Measurements from ENCODE around the gene GAN. TPM values are rescaled to one million over a fixed set of nuclear protein-coding genes. Genes with fewer than 3 reads are reported as not detected.

Gene GAN
- total and polyA plus RNA-seq, 2 donors (not counting 1 experiment from before 2014, with no cell fraction given), result 0.79 to 6.9 TPM

DNA sequence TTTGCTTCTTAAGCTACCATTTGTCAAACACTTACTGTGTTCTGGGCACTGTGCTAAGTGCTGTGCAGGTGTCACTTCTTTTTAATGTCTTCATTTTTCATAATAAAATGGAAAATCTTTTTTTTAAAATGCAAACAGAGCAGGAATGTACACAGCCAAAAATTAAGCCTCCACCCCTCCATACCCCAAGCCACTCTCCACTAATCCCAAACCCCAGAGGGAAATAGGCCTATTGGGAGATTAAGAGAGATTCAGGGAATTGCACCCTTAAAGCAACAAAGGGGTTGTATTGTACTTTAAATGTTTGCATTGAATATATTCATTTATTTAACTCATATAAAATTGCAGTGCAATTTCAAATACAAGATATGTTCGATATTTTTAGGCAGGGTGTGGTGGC lies 28.6 kb upstream of the GAN start:
- no peak overlapping the region for H3K27ac Mint-ChIP-seq
- WGBS (ENCODE audit: insufficient coverage), result no CpG with 5 or more reads among the region's 1 CpG
- ChIA-PET CTCF (interaction anchor here (1.5 kb wide), 1 partner anchor 82 kb away, joined by 5 read pairs; no protein-coding TSS in a partner anchor), POLR2A (no interaction called here)
- H3K27ac ChIP-seq (ENCODE audit: low read length in 2 of 2), result no peak overlapping the region
- no peaks in the 10 kb centered on the region for H3K9me3 ChIP-seq (ENCODE audit: control extremely low read depth in 1 of 3, control insufficient read depth in 2 of 3, insufficient read depth in 1 of 3, low read length in 2 of 3)
- no peak overlapping the region for H2AFZ ChIP-seq (ENCODE audit: insufficient read depth, low read depth, low read length, poor library complexity, severe bottlenecking)
- no peak overlapping the region for H3K4me3 ChIP-seq (ENCODE audit: control extremely low read depth in 1 of 5, extremely low read depth in 1 of 5, insufficient read depth in 1 of 5, low read depth in 2 of 5, low read length in 4 of 5)
- H3K79me2 ChIP-seq (ENCODE audit: control insufficient read depth, insufficient read depth, low read length), result no peaks in the 10 kb centered on the region
- intact Hi-C loops (cut with micrococcal nuclease), result no loop called here
- TF ChIP-seq EZH2 (IDR thresholded peaks at IDR 0.05; ENCODE audit: borderline replicate concordance, insufficient read depth, low read depth, low read length, poor library complexity, severe bottlenecking), result no peak
- TF ChIP-seq, protein P1, sequence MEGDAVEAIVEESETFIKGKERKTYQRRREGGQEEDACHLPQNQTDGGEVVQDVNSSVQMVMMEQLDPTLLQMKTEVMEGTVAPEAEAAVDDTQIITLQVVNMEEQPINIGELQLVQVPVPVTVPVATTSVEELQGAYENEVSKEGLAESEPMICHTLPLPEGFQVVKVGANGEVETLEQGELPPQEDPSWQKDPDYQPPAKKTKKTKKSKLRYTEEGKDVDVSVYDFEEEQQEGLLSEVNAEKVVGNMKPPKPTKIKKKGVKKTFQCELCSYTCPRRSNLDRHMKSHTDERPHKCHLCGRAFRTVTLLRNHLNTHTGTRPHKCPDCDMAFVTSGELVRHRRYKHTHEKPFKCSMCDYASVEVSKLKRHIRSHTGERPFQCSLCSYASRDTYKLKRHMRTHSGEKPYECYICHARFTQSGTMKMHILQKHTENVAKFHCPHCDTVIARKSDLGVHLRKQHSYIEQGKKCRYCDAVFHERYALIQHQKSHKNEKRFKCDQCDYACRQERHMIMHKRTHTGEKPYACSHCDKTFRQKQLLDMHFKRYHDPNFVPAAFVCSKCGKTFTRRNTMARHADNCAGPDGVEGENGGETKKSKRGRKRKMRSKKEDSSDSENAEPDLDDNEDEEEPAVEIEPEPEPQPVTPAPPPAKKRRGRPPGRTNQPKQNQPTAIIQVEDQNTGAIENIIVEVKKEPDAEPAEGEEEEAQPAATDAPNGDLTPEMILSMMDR (IDR thresholded peaks at IDR 0.05), result no peak
- no peaks in the 10 kb centered on the region for H3K27me3 ChIP-seq (replicated peaks in 1 of 4; ENCODE audit: control extremely low read depth in 1 of 4, control insufficient read depth in 3 of 4, insufficient read depth in 4 of 4, low read length in 3 of 4)
- H3K36me3 ChIP-seq (replicated peaks in 1 of 2; ENCODE audit: control extremely low read depth in 1 of 2, control insufficient read depth in 1 of 2, extremely low read depth in 1 of 2, insufficient read depth in 2 of 2, low read length in 1 of 2), result no peaks in the 10 kb centered on the region
- H3K9me3 Mint-ChIP-seq (ENCODE audit: insufficient read depth), result no peaks in the 10 kb centered on the region
- H4K20me1 ChIP-seq (ENCODE audit: control insufficient read depth, insufficient read depth, low read length, poor library complexity, severe bottlenecking), result no peaks in the 10 kb centered on the region
- no peak overlapping the region for H3K4me3 Mint-ChIP-seq
- no peak overlapping the region for H3K4me2 ChIP-seq (replicated peaks; ENCODE audit: low read depth, low read length, poor library complexity, severe bottlenecking)
- ATAC-seq (ENCODE audit: low read depth) (no peak), DNase-seq (no peak)
- H3K9ac ChIP-seq (ENCODE audit: low read length), result no peak overlapping the region
- H3K4me1 Mint-ChIP-seq, result no peaks in the 10 kb centered on the region
- no peaks in the 10 kb centered on the region for H3K4me1 ChIP-seq (ENCODE audit: control insufficient read depth in 2 of 2, insufficient read depth in 2 of 2, low read length in 2 of 2)
- peaks cover 4% of the 10 kb centered on the region for H3K27me3 Mint-ChIP-seq

DNA sequence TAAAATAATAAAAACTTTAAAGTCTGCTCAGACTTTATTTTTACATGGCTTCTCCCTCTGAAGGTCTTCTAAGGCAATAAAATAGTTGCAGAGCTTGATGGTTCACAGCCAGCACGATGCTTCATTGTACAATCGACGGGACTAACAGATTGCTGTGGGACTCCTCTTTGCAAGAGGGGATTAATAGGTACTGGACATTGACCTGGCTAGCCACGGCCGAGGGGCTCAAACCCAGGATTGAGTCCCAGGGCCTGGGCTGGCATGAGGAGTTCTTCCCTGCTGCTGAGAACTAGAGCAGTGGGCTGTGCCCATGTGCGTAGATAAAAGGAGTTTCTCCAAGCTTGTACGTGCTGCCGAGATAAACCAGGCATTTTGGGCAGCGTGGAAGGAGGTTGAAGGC lies 23.6 kb upstream of the GAN start:
- H3K4me1 ChIP-seq (ENCODE audit: control insufficient read depth in 2 of 2, insufficient read depth in 2 of 2, low read length in 2 of 2), result no peaks in the 10 kb centered on the region
- ChIA-PET POLR2A (no interaction called here), CTCF (no interaction called here)
- ATAC-seq (ENCODE audit: low read depth) (no peak), DNase-seq (no peak)
- Mint-ChIP-seq H3K27ac (no peak overlapping the region), H3K4me1 (no peaks in the 10 kb centered on the region), H3K9me3 (ENCODE audit: insufficient read depth) (no peaks in the 10 kb centered on the region), H3K27me3 (peaks cover 18% of the 10 kb centered on the region), H3K4me3 (no peak overlapping the region)
- H3K27ac ChIP-seq (ENCODE audit: low read length in 2 of 2), result no peak overlapping the region
- H3K27me3 ChIP-seq (replicated peaks in 1 of 4; ENCODE audit: control extremely low read depth in 1 of 4, control insufficient read depth in 3 of 4, insufficient read depth in 4 of 4, low read length in 3 of 4), result peaks cover 0 to 3% (median 0%) of the 10 kb centered on the region in 4 experiments
- H3K79me2 ChIP-seq (ENCODE audit: control insufficient read depth, insufficient read depth, low read length), result no peaks in the 10 kb centered on the region
- no peak overlapping the region for H3K4me3 ChIP-seq (ENCODE audit: control extremely low read depth in 1 of 5, extremely low read depth in 1 of 5, insufficient read depth in 1 of 5, low read depth in 2 of 5, low read length in 4 of 5)
- H2AFZ ChIP-seq (ENCODE audit: insufficient read depth, low read depth, low read length, poor library complexity, severe bottlenecking), result no peak overlapping the region
- WGBS (ENCODE audit: insufficient coverage), result 93% methylated on average over 7 of the region's 9 CpGs
- no peaks in the 10 kb centered on the region for H3K9me3 ChIP-seq (ENCODE audit: control extremely low read depth in 1 of 3, control insufficient read depth in 2 of 3, insufficient read depth in 1 of 3, low read length in 2 of 3)
- H4K20me1 ChIP-seq (ENCODE audit: control insufficient read depth, insufficient read depth, low read length, poor library complexity, severe bottlenecking), result no peaks in the 10 kb centered on the region
- TF ChIP-seq EZH2 (IDR thresholded peaks at IDR 0.05; ENCODE audit: borderline replicate concordance, insufficient read depth, low read depth, low read length, poor library complexity, severe bottlenecking), result no peak
- TF ChIP-seq, protein P1 (IDR thresholded peaks at IDR 0.05), result no peak
- no peak overlapping the region for H3K9ac ChIP-seq (ENCODE audit: low read length)
- H3K36me3 ChIP-seq (replicated peaks in 1 of 2; ENCODE audit: control extremely low read depth in 1 of 2, control insufficient read depth in 1 of 2, extremely low read depth in 1 of 2, insufficient read depth in 2 of 2, low read length in 1 of 2), result no peaks in the 10 kb centered on the region
- H3K4me2 ChIP-seq (replicated peaks; ENCODE audit: low read depth, low read length, poor library complexity, severe bottlenecking), result no peak overlapping the region
- intact Hi-C loops (cut with micrococcal nuclease), result no loop called here
